COLO829 (cell line): Measurements from ENCODE around the gene MGST2.

Source experiments
- DNase-seq: peaks from one replicate; pipeline ENCODE4 v3.0.0; 2012; ENCODE audit warnings: low spot score

The MGST2 gene

GRCh38 chr4:139704915-139705485, 39.4 kb downstream of the MGST2 start:
- DNase-seq: no peak

- no peak for DNase-seq
These were observed 44.0 kb downstream of the MGST2 start for GRCh38 chr4:139709660-139710059.

- no peak for DNase-seq
These were observed 44.5 kb downstream of the MGST2 start for GRCh38 chr4:139710073-139710472.

- no peak for DNase-seq
These were observed 45.8 kb downstream of the MGST2 start for GRCh38 chr4:139711461-139711860.

- no peak for DNase-seq
These were observed 47.3 kb downstream of the MGST2 start for GRCh38 chr4:139712882-139713281.

- no peak for DNase-seq
These were observed 50.2 kb downstream of the MGST2 start for GRCh38 chr4:139715746-139716391.

GRCh38 chr4:139718358-139718757, 52.7 kb downstream of the MGST2 start:
- DNase-seq: no peak

GRCh38 chr4:139718833-139719232, 53.2 kb downstream of the MGST2 start:
- no peak for DNase-seq

GRCh38 chr4:139719381-139720101, 53.9 kb downstream of the MGST2 start:
- no peak for DNase-seq

- DNase-seq: no peak
These were observed 55.2 kb downstream of the MGST2 start for GRCh38 chr4:139720806-139721205.

- DNase-seq: no peak
These were observed 56.2 kb downstream of the MGST2 start for GRCh38 chr4:139721789-139722188.

- no peak for DNase-seq
These were observed 59.6 kb downstream of the MGST2 start for GRCh38 chr4:139725236-139725635.

- DNase-seq: no peak
These were observed 61.0 kb downstream of the MGST2 start for GRCh38 chr4:139726615-139727014.

GRCh38 chr4:139728146-139728545, 62.5 kb downstream of the MGST2 start:
- no peak for DNase-seq

GRCh38 chr4:139728840-139729239, 63.2 kb downstream of the MGST2 start:
- DNase-seq: no peak

GRCh38 chr4:139732991-139733570, 67.5 kb downstream of the MGST2 start:
- no peak for DNase-seq

GRCh38 chr4:139734201-139734874, 68.7 kb downstream of the MGST2 start:
- peak; percentile 39 for DNase-seq

- peak; percentile 86 for DNase-seq
These were observed 69.3 kb downstream of the MGST2 start for GRCh38 chr4:139734875-139735380.

GRCh38 chr4:139735381-139736273, 70.0 kb downstream of the MGST2 start:
- DNase-seq: no peak

GRCh38 chr4:139736274-139736660, 70.6 kb downstream of the MGST2 start:
- no peak for DNase-seq

GRCh38 chr4:139736661-139737060, 71.0 kb downstream of the MGST2 start:
- no peak for DNase-seq
